Osteoblast (primary cell): ENCODE measurements around the gene FRG2B. TPM values are rescaled to one million over a fixed set of nuclear protein-coding genes. Genes with fewer than 3 reads are reported as not detected.
"Not testable (repeated sequence)": the region's sequence is repeated elsewhere in the genome, so short reads cannot be mapped to it uniquely, and the experiment has no call there.

Experiments
- DNase-seq: peaks from one replicate; pipeline ENCODE4 v3.0.0; 2011; ENCODE audit warnings: low spot score, mixed read lengths; ENCODE audit not compliant: insufficient read length; ENCODE audit errors: missing footprints
- H2AFZ ChIP-seq: 2 replicates; pipeline ENCODE4 v1.6.0; 2011; ENCODE audit warnings: mild to moderate bottlenecking, low read length
- H3K27ac ChIP-seq: 2 replicates; pipeline ENCODE4 v1.5.1; 2011; ENCODE audit warnings: mild to moderate bottlenecking, low read depth, low read length, moderate library complexity
- H3K27me3 ChIP-seq: 2 replicates; pipeline ENCODE4 v1.6.0; 2012; ENCODE audit warnings: mild to moderate bottlenecking, control low read depth, inconsistent platforms, low read length, moderate library complexity; ENCODE audit not compliant: insufficient read depth
- H3K36me3 ChIP-seq: 2 replicates; pipeline ENCODE4 v1.5.1; 2011; ENCODE audit warnings: mild to moderate bottlenecking, low read length, control low read depth, moderate library complexity; ENCODE audit not compliant: insufficient read depth
- H3K4me1 ChIP-seq: 2 replicates; pipeline ENCODE4 v1.5.1; 2011; ENCODE audit warnings: mild to moderate bottlenecking, low read length, control low read depth, moderate library complexity; ENCODE audit not compliant: insufficient read depth
- H3K4me2 ChIP-seq: 2 replicates; pipeline ENCODE4 v1.6.0; 2011; ENCODE audit warnings: mild to moderate bottlenecking, low read length; ENCODE audit not compliant: insufficient read depth
- H3K4me3 ChIP-seq: fragments of 200-600 bp; sonication (generic); 3 replicates; pipeline ENCODE4 v1.5.1; 2012; ENCODE audit warnings: mild to moderate bottlenecking, low read length, inconsistent platforms; ENCODE audit not compliant: insufficient read depth
- H3K79me2 ChIP-seq: 2 replicates; pipeline ENCODE4 v1.6.0; 2012; ENCODE audit warnings: mild to moderate bottlenecking, low read length, control low read depth, inconsistent platforms; ENCODE audit not compliant: insufficient read depth
- H3K9me3 ChIP-seq: 2 replicates; pipeline ENCODE4 v1.5.1; 2011; ENCODE audit warnings: low read depth, low read length, control low read depth
- H4K20me1 ChIP-seq: 2 replicates; pipeline ENCODE4 v1.6.0; 2012; ENCODE audit warnings: mild to moderate bottlenecking, low read length, control low read depth; ENCODE audit not compliant: insufficient read depth
- total RNA-seq: library from RNA; depleted of rRNA; stranded (reverse); fragments of >200 nt; gene quantifications from 2 replicates; pipeline ENCODE4 v1.2.3, GENCODE V29; 2012

Gene FRG2B
- not detected in 2 replicates for total RNA-seq

DNA sequence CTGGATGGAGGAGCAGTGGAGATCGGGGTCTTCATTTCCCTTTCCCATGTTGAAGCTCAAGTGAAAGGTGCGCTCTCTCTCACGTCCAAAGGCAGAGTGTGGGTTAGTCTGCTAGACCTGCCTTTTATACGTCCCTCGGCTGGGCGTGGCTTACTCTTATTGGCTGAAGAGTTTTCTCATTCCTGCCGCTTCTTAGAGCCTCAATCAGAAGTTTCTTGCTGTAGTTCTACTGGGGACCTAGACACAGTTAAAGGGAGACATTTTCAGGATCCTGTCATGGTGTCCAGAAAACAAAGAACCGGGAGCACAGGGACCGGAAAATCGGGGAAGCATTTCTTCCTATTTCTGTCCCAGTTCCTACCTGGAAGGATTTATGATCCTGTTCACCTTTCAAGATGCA is at the start of gene FRG2B:
Gene FRG2B, minus strand, starts transcription at position 101 of the 400 bp plus-strand sequence. Its CDS starts 53 bp downstream, at position 48.
- not testable (repeated sequence) for H3K4me2 ChIP-seq, H3K4me3 ChIP-seq, H3K9me3 ChIP-seq, H3K79me2 ChIP-seq, H2AFZ ChIP-seq, H3K27ac ChIP-seq, H4K20me1 ChIP-seq, H3K27me3 ChIP-seq, H3K4me1 ChIP-seq, DNase-seq, H3K36me3 ChIP-seq

DNA sequence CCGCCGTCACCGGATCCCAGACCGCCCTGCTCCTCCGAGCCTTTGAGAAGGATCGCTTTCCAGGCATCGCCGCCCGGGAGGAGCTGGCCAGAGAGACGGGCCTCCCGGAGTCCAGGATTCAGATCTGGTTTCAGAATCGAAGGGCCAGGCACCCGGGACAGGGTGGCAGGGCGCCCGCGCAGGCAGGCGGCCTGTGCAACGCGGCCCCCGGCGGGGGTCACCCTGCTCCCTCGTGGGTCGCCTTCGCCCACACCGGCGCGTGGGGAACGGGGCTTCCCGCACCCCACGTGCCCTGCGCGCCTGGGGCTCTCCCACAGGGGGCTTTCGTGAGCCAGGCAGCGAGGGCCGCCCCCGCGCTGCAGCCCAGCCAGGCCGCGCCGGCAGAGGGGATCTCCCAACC is 40.9 kb upstream of the FRG2B start:
- not testable (repeated sequence) for H3K4me2 ChIP-seq, H2AFZ ChIP-seq, H3K27me3 ChIP-seq, H3K4me3 ChIP-seq, H3K36me3 ChIP-seq, H4K20me1 ChIP-seq, H3K27ac ChIP-seq, H3K4me1 ChIP-seq, H3K79me2 ChIP-seq, H3K9me3 ChIP-seq, DNase-seq

DNA sequence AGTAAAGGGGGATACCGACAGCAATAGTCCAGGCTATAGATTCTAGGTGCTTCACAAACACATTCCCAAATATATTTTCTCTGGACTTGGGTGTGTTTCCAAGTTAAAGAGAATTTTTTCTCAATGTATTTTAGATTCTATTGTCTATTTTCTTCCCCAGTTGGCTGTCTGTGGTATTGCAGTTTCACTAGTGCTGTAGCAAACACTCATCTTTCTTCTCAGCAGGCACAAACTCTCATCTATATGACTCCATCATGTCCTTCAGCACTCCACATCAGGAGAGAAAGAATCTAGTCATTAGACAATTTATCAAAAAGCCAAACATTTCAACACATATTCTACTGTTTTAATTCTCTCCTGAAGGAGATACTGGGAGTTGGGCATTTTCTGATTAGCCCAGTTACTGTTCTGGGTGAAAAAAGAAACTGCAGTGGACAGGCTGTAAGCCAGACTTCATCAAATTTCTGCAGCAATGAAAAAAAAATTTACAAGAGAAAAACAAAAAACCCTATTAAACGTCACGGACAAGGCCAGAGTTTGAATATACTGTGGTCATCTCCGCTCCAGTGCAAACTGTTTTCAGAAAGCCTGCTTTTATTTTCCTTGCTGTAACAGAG is 37.1 kb upstream of the FRG2B start:
- H3K4me1 ChIP-seq, H3K9me3 ChIP-seq, H4K20me1 ChIP-seq, H3K79me2 ChIP-seq, H3K4me3 ChIP-seq, H3K36me3 ChIP-seq, H3K27me3 ChIP-seq, H3K27ac ChIP-seq, H3K4me2 ChIP-seq, DNase-seq, H2AFZ ChIP-seq: not testable (repeated sequence)

DNA sequence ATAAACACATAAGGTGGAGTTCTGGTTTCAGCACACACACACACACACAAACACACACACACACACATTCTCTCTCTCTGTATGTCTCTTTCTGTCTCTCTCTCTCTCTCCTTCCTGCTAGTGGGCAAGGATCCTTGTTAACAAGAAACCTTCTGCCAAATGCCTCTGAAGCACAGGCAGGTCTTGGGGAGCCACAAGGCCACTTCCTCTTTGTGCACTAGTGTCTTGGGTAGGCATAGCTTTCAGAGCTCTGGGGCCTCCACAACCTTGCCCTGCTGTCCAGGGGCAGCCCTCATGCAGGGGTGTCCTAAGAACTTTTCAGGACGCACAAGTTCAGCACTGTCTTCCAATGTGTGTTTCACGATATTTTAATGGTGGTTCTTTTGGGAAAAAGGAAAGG is 34.5 kb upstream of the FRG2B start:
- H3K4me1 ChIP-seq, H3K4me3 ChIP-seq, H4K20me1 ChIP-seq, H3K9me3 ChIP-seq, DNase-seq, H3K27ac ChIP-seq, H3K36me3 ChIP-seq, H3K27me3 ChIP-seq, H3K79me2 ChIP-seq, H2AFZ ChIP-seq, H3K4me2 ChIP-seq: not testable (repeated sequence)

DNA sequence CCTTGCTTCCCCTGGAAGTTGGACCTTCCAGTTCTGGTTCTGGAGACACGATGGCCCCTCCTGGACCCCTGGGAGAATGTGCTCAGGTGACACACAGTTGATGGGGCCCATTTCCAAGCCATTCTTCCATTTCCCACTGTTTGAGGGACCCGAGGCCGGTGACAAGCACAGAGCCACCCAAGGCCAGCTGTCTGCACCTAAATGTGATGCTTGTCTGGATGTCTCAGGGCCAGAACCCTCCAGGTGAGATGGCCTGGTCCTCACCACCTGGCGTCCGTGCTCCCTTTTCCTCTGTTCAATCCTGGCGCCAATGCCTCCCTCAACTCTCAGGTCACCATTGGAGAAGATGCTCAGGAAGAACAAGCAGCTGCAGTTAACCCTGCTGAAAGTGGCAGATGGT is 33.9 kb upstream of the FRG2B start:
- not testable (repeated sequence) for H3K79me2 ChIP-seq, H3K4me1 ChIP-seq, H3K9me3 ChIP-seq, H3K27ac ChIP-seq, H4K20me1 ChIP-seq, H3K4me2 ChIP-seq, DNase-seq, H3K4me3 ChIP-seq, H3K36me3 ChIP-seq, H2AFZ ChIP-seq, H3K27me3 ChIP-seq

DNA sequence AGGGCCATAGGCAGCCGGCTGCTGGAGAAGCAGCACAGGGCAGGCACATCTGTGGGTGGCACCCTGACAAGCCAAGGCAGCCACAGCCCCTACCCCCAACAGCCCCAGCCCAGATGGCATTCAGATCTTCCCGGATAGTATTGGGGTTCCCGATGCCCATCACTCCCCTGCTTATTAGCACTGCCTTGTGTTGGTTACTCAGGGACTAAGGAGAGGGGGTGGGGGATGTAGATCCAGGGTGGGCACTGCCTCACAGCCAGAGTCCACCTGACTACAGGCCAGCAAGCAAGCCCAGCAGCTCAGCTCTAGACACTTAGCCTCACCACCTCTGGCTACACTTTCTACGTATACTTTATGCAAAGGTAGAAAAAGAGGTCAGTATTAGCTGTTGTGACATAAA is 30.7 kb upstream of the FRG2B start:
- H3K27me3 ChIP-seq, H3K9me3 ChIP-seq, DNase-seq, H3K27ac ChIP-seq, H2AFZ ChIP-seq, H3K4me3 ChIP-seq, H4K20me1 ChIP-seq, H3K36me3 ChIP-seq, H3K79me2 ChIP-seq, H3K4me2 ChIP-seq, H3K4me1 ChIP-seq: not testable (repeated sequence)

DNA sequence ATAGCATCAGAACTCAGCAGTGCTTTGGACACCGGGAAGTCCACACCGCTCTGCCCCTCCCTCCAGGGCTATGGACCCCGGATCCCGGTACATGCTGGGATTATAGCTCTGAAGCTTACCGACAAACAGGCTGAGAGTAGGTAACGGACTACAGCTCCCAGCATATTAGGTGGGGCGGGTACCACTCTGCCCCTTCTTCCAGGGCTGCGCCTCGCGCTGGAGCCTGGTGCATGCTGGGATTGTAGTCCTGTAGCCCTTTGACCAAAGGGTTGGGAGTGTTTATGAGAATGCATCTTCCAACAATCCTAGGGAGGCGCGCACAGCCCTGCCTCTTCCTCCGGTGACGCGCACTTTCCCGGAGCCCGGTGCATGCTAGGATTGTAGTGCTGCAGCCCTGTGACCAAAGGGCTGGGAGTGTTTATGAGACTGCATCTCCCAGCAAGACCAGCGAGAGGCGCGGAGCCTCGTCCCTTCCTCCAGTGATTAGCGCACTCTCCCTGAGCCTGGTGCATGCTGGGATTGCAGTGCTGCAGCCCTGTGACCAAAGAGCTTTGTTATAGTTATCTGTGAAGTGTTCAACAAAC is 22.4 kb upstream of the FRG2B start:
- not testable (repeated sequence) for H2AFZ ChIP-seq, H3K9me3 ChIP-seq, H3K4me2 ChIP-seq, H4K20me1 ChIP-seq, H3K79me2 ChIP-seq, H3K36me3 ChIP-seq, H3K27me3 ChIP-seq, H3K27ac ChIP-seq, DNase-seq, H3K4me1 ChIP-seq, H3K4me3 ChIP-seq

DNA sequence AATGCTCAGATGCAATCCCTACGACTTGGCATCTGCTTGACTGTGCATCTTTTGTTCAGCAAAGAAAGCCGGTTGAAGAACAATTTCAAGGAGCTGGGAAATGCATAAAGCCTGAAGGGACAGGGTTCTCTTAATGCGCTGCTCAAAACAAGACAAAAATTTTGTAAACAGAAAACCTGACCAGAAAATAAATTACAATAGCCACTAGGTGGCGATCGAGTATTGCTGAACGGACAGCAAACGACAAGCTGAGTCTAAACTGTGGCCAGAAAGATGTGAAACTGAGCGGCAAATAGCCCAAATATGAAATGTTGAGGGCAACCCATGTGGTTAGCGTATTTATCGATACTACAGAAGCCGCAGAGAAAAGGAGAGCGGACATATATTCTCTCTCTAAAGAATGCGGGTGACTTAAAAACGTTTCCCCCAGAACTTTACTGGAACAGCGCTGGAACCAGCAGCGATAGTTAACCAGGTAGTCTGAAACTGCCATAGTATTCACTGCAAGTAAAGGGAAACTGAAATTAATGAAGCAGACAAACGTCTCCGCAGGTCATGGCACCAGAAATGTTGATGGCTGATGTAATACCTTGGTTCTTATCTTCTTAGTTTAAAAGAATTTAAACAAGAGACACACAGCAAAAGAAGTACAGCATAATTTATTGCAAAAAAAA is 20.6 kb upstream of the FRG2B start:
- not testable (repeated sequence) for H3K27me3 ChIP-seq, H3K9me3 ChIP-seq, H3K4me1 ChIP-seq, H3K36me3 ChIP-seq, H4K20me1 ChIP-seq, H3K4me2 ChIP-seq, DNase-seq, H3K79me2 ChIP-seq, H3K27ac ChIP-seq, H2AFZ ChIP-seq, H3K4me3 ChIP-seq

DNA sequence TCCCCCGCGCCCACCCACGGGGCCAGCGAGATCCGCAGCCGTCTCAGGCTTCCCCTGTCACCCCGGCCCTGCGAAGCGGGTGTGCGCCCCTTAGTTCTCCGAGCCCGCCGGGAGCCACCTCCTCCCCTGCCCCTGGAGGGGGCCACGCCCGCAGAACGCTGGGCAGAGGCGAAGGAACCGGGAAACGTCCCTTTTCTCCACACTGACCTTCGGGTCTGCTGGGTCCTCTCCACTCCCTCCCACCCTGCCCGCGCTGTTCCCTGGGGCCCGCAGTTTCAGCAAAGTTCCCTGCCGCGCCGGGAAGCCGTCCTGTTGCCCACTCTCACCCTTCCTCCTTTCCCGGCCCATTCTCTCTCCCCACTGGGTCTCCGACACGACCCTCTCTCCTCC is 11.2 kb upstream of the FRG2B start:
- H2AFZ ChIP-seq, H3K4me2 ChIP-seq, DNase-seq, H3K4me3 ChIP-seq, H3K36me3 ChIP-seq, H3K27ac ChIP-seq, H4K20me1 ChIP-seq, H3K9me3 ChIP-seq, H3K27me3 ChIP-seq, H3K79me2 ChIP-seq, H3K4me1 ChIP-seq: not testable (repeated sequence)
